Testis (tissue), 3 donors: Measurements from ENCODE around the gene FAM131B. TPM values are rescaled to one million over a fixed set of nuclear protein-coding genes. Genes with fewer than 3 reads are reported as not detected.

ENCODE experiments used
- DNase-seq: peaks from one replicate; pipeline ENCODE4 v3.0.0-alpha.2; 2019
- H3K27ac ChIP-seq, 2 donors: fragments of 200-600 bp; sonication (generic); one replicate each; pipeline ENCODE4 v1.5.1; 2019
- H3K27me3 ChIP-seq: fragments of 200-600 bp; sonication (generic); one replicate; pipeline ENCODE4 v1.5.1; 2019
- H3K36me3 ChIP-seq: fragments of 200-600 bp; sonication (generic); one replicate; pipeline ENCODE4 v1.5.1; 2017; ENCODE audit warnings: low read depth; ENCODE audit errors: missing control alignments
- H3K4me1 ChIP-seq: fragments of 200-600 bp; sonication (generic); one replicate; pipeline ENCODE4 v1.5.1; 2019
- H3K4me3 ChIP-seq, 2 donors: fragments of 200-600 bp; sonication (generic); one replicate each; pipeline ENCODE4 v1.5.1; 2017 to 2019
- H3K9me3 ChIP-seq: fragments of 200-600 bp; sonication (generic); one replicate; pipeline ENCODE4 v1.5.1; 2017
- CTCF ChIP-seq, 3 experiments: fragments of 450-650 bp in 2 of 3; fragments of 200-600 bp in 1 of 3; sonication (generic) in 1 of 3; IDR thresholded peaks; one replicate each; pipeline ENCODE4 v1.5.1; 2016 to 2019; ENCODE audit warnings: antibody characterized with exemption in 3 of 3, mild to moderate bottlenecking in 2 of 3, moderate library complexity in 1 of 3
- POLR2A ChIP-seq: fragments of 450-650 bp; IDR thresholded peaks from one replicate; pipeline ENCODE4 v1.6.1; 2017; ENCODE audit warnings: antibody characterized with exemption, mild to moderate bottlenecking, moderate library complexity
- WGBS, 2 donors: methylation state at CpG; one replicate each; pipeline ENCODE4 v1.1.5; 2018; 5-methylcytosine and 5-hydroxymethylcytosine counted together
- intact Hi-C: fragments of 100-400 bp; cut with DNase I; formaldehyde crosslinking; loops from one replicate; pipeline ENCODE4 v1.15.1; 2023; ENCODE audit warnings: low total_unique reads
- polyA plus RNA-seq: library from polyadenylated mRNA; stranded (reverse); fragments of 350-450 nt; fragmentation: Illumina TruSeq; extraction: RNeasy Lipid Tissue Mini Kit (QIAGEN cat#74804); gene quantifications from one replicate; pipeline ENCODE4 v1.2.3, GENCODE V29; 2014; ENCODE audit warnings: low read depth, low replicate concordance; ENCODE audit not compliant: insufficient read depth
- total RNA-seq, 2 donors: library from RNA; depleted of rRNA; stranded (reverse); fragments of >200 nt; gene quantifications; one replicate each; pipeline ENCODE4 v1.2.3, GENCODE V29; 2016

FAM131B gene
- total and polyA plus RNA-seq, 3 donors from 2014 or later: 1.2 TPM

- Histone ChIP-seq H3K27me3 (no peaks in the 10 kb centered on the region), H3K27ac (no peak overlapping the region), H3K9me3 (no peaks in the 10 kb centered on the region), H3K36me3 (no peaks in the 10 kb centered on the region), H3K4me3 (peak overlapping the region; percentile 45 to 57), H3K4me1 (peaks cover 5% of the 10 kb centered on the region)
- WGBS, 2 donors: 0 to 4% methylated on average over 29 to 31 of the region's 46 CpGs
- DNase-seq: no peak
- intact Hi-C loops: no loop called here
- no peak for TF ChIP-seq CTCF (IDR thresholded peaks at IDR 0.05)
- TF ChIP-seq POLR2A: no peak
These were observed 872 bp downstream of the FAM131B start for GRCh38 chr7:143361552-143362130.

GRCh38 chr7:143360788-143361551, 1.5 kb downstream of the FAM131B start:
- DNase-seq: no peak
- Histone ChIP-seq H3K9me3 (no peaks in the 10 kb centered on the region), H3K27ac (no peak overlapping the region), H3K27me3 (no peaks in the 10 kb centered on the region), H3K4me1 (peaks cover 5% of the 10 kb centered on the region), H3K36me3 (no peaks in the 10 kb centered on the region), H3K4me3 (peak overlapping the region in 1 of 2 donors; percentile 57)
- TF ChIP-seq POLR2A (no peak), CTCF (IDR thresholded peaks at IDR 0.05) (no peak)
- intact Hi-C loops: no loop called here
- WGBS, 2 donors: 24 to 44% methylated on average over 19 of the region's 19 CpGs

- H3K4me3 ChIP-seq: no peak overlapping the region
- DNase-seq: no peak
- no peak for TF ChIP-seq CTCF (IDR thresholded peaks at IDR 0.05)
- TF ChIP-seq POLR2A: no peak
- H3K27me3 ChIP-seq: no peaks in the 10 kb centered on the region
- H3K36me3 ChIP-seq: no peaks in the 10 kb centered on the region
- H3K27ac ChIP-seq: no peak overlapping the region
- intact Hi-C loops: no loop called here
- H3K4me1 ChIP-seq: peaks cover 5% of the 10 kb centered on the region
- 83 to 89% methylated on average over 9 to 11 of the region's 11 CpGs for WGBS, 2 donors
- H3K9me3 ChIP-seq: no peaks in the 10 kb centered on the region
These were observed 2.7 kb downstream of the FAM131B start for GRCh38 chr7:143359771-143360353.

GRCh38 chr7:143358626-143359025, 3.9 kb downstream of the FAM131B start:
- no peak for DNase-seq
- intact Hi-C loops: no loop called here
- no peak overlapping the region for H3K4me3 ChIP-seq
- H3K4me1 ChIP-seq: peaks cover 5% of the 10 kb centered on the region
- WGBS, 2 donors: 91 to 93% methylated on average over 12 of the region's 12 CpGs
- no peaks in the 10 kb centered on the region for H3K36me3 ChIP-seq
- H3K27ac ChIP-seq: no peak overlapping the region
- no peaks in the 10 kb centered on the region for H3K9me3 ChIP-seq
- TF ChIP-seq POLR2A (no peak), CTCF (IDR thresholded peaks at IDR 0.05) (no peak)
- H3K27me3 ChIP-seq: no peaks in the 10 kb centered on the region
